Omental fat pad (tissue), 4 donors: ENCODE measurements around the gene TEX12. TPM values are rescaled to one million over a fixed set of nuclear protein-coding genes. Genes with fewer than 3 reads are reported as not detected.
"Not testable (repeated sequence)": the region's sequence is repeated elsewhere in the genome, so short reads cannot be mapped to it uniquely, and the experiment has no call there.

ENCODE experiments used
- ATAC-seq: fragments of 150-250 bp; one replicate; pipeline ENCODE4 v1.9.1; 2016; ENCODE audit warnings: mild to moderate bottlenecking, moderate library complexity; ENCODE audit not compliant: low FRiP score
- DNase-seq: peaks from one replicate; pipeline ENCODE4 v3.0.0-alpha.2; 2019; ENCODE audit warnings: low spot score
- CTCF ChIP-seq, 3 donors: fragments of 450-650 bp; IDR thresholded peaks; one replicate each; pipeline ENCODE4 v1.5.1; 2016 to 2017; ENCODE audit warnings: antibody characterized with exemption in 3 of 3, mild to moderate bottlenecking in 3 of 3, moderate library complexity in 2 of 3
- total RNA-seq, 4 donors: library from RNA; depleted of rRNA; stranded (reverse); fragments of >200 nt; gene quantifications; one replicate each; pipeline ENCODE4 v1.1.0, GENCODE V29; 2016

Gene TEX12
- total RNA-seq, 4 donors from 2014 or later: 0.96 TPM; not detected in 3

- no peak for ATAC-seq
- no peak for TF ChIP-seq CTCF (IDR thresholded peaks at IDR 0.05)
- DNase-seq: no peak
Observed at GRCh38 chr11:112177589-112177988, 10.4 kb downstream of the TEX12 start.

GRCh38 chr11:112178428-112178827, 11.3 kb downstream of the TEX12 start:
- TF ChIP-seq CTCF (IDR thresholded peaks at IDR 0.05): no peak
- DNase-seq: no peak
- no peak for ATAC-seq

- ATAC-seq: no peak
- TF ChIP-seq CTCF (IDR thresholded peaks at IDR 0.05): no peak
Observed at GRCh38 chr11:112178936-112179335, 11.8 kb downstream of the TEX12 start.

GRCh38 chr11:112179601-112180000, 12.4 kb downstream of the TEX12 start:
- ATAC-seq (no peak), DNase-seq (no peak)
- TF ChIP-seq CTCF (IDR thresholded peaks at IDR 0.05): no peak

More at GRCh38 chr11:112178936-112179335, 11.8 kb downstream of the TEX12 start:
- no peak for DNase-seq

- ATAC-seq: no peak
- no peak for DNase-seq
Observed at GRCh38 chr11:112182867-112183266, 15.7 kb downstream of the TEX12 start.

GRCh38 chr11:112185883-112186282, 18.7 kb downstream of the TEX12 start:
- no peak for ATAC-seq
- no peak for TF ChIP-seq CTCF (IDR thresholded peaks at IDR 0.05)

More at GRCh38 chr11:112182867-112183266, 15.7 kb downstream of the TEX12 start:
- TF ChIP-seq CTCF (IDR thresholded peaks at IDR 0.05): no peak

GRCh38 chr11:112186304-112186703, 19.1 kb downstream of the TEX12 start:
- ATAC-seq: no peak

More at GRCh38 chr11:112185883-112186282, 18.7 kb downstream of the TEX12 start:
- no peak for DNase-seq

GRCh38 chr11:112195113-112195512, 27.9 kb downstream of the TEX12 start:
- DNase-seq: not testable (repeated sequence)
- ATAC-seq: peak; percentile 69

More at GRCh38 chr11:112186304-112186703, 19.1 kb downstream of the TEX12 start:
- no peak for DNase-seq
- no peak for TF ChIP-seq CTCF (IDR thresholded peaks at IDR 0.05)
